ENCODE results near the gene TENM3.

The TENM3 gene

GRCh38 chr4:182492423-182492822 lies 249.2 kb downstream of the TENM3 start:
- no peaks in the 10 kb centered on the region for H4K20me1 ChIP-seq (ENCODE audit: insufficient read depth, low read length)
- no peaks in the 10 kb centered on the region for H3K27me3 ChIP-seq (ENCODE audit: insufficient read depth, low read length, poor library complexity)
- no peak overlapping the region for H2AFZ ChIP-seq (ENCODE audit: low read depth, low read length)
- H3K27ac ChIP-seq (ENCODE audit: low read length): no peak overlapping the region
- H3K79me2 ChIP-seq (ENCODE audit: insufficient read depth, low read length): no peaks in the 10 kb centered on the region
- no peak overlapping the region for H3K4me3 ChIP-seq (ENCODE audit: low read depth in 1 of 2, low read length in 2 of 2)
- no peaks in the 10 kb centered on the region for H3K4me1 ChIP-seq (ENCODE audit: insufficient read depth, low read length)
- H3K9ac ChIP-seq (ENCODE audit: low read depth, low read length): no peak overlapping the region
- ATAC-seq (ENCODE audit: insufficient read depth, low read depth): no peak
- H3K9me3 ChIP-seq (ENCODE audit: insufficient read depth, low read length, severe bottlenecking): no peaks in the 10 kb centered on the region
- no peaks in the 10 kb centered on the region for H3K36me3 ChIP-seq (ENCODE audit: insufficient read depth, low read length)
- TF ChIP-seq CTCF (IDR thresholded peaks at IDR 0.05; ENCODE audit: borderline replicate concordance, extremely low read depth, low read length, poor library complexity, severe bottlenecking): no peak
- no peak overlapping the region for H3K4me2 ChIP-seq (ENCODE audit: insufficient read depth, low read length)
- no peak for DNase-seq

- no peak overlapping the region for H3K4me2 ChIP-seq (ENCODE audit: insufficient read depth, low read length)
- no peaks in the 10 kb centered on the region for H3K4me1 ChIP-seq (ENCODE audit: insufficient read depth, low read length)
- H3K36me3 ChIP-seq (ENCODE audit: insufficient read depth, low read length): no peaks in the 10 kb centered on the region
- DNase-seq (no peak), ATAC-seq (ENCODE audit: insufficient read depth, low read depth) (no peak)
- TF ChIP-seq EZH2 (IDR thresholded peaks at IDR 0.05; ENCODE audit: borderline replicate concordance, low read depth, low read length, severe bottlenecking) (no peak), CTCF (IDR thresholded peaks at IDR 0.05; ENCODE audit: borderline replicate concordance, extremely low read depth, low read length, poor library complexity, severe bottlenecking) (no peak)
- no peaks in the 10 kb centered on the region for H3K9me3 ChIP-seq (ENCODE audit: insufficient read depth, low read length, severe bottlenecking)
- no peak overlapping the region for H3K4me3 ChIP-seq (ENCODE audit: low read depth in 1 of 2, low read length in 2 of 2)
- no peaks in the 10 kb centered on the region for H3K79me2 ChIP-seq (ENCODE audit: insufficient read depth, low read length)
- no peaks in the 10 kb centered on the region for H3K27me3 ChIP-seq (ENCODE audit: insufficient read depth, low read length, poor library complexity)
- H4K20me1 ChIP-seq (ENCODE audit: insufficient read depth, low read length): no peaks in the 10 kb centered on the region
- H3K27ac ChIP-seq (ENCODE audit: low read length): no peak overlapping the region
- no peak overlapping the region for H3K9ac ChIP-seq (ENCODE audit: low read depth, low read length)
- H2AFZ ChIP-seq (ENCODE audit: low read depth, low read length): no peak overlapping the region
Measured at GRCh38 chr4:182493377-182493776, 250.2 kb downstream of the TENM3 start.

- H3K4me1 ChIP-seq (ENCODE audit: insufficient read depth, low read length): no peaks in the 10 kb centered on the region
- H3K4me2 ChIP-seq (ENCODE audit: insufficient read depth, low read length): no peak overlapping the region
- TF ChIP-seq CTCF (IDR thresholded peaks at IDR 0.05; ENCODE audit: borderline replicate concordance, extremely low read depth, low read length, poor library complexity, severe bottlenecking) (no peak), EZH2 (IDR thresholded peaks at IDR 0.05; ENCODE audit: borderline replicate concordance, low read depth, low read length, severe bottlenecking) (no peak)
- no peak for DNase-seq
- ATAC-seq (ENCODE audit: insufficient read depth, low read depth): no peak
- H3K9me3 ChIP-seq (ENCODE audit: insufficient read depth, low read length, severe bottlenecking): no peaks in the 10 kb centered on the region
- no peak overlapping the region for H3K9ac ChIP-seq (ENCODE audit: low read depth, low read length)
- no peaks in the 10 kb centered on the region for H3K36me3 ChIP-seq (ENCODE audit: insufficient read depth, low read length)
- H4K20me1 ChIP-seq (ENCODE audit: insufficient read depth, low read length): no peaks in the 10 kb centered on the region
- H3K4me3 ChIP-seq (ENCODE audit: low read depth in 1 of 2, low read length in 2 of 2): no peak overlapping the region
- no peaks in the 10 kb centered on the region for H3K79me2 ChIP-seq (ENCODE audit: insufficient read depth, low read length)
- H3K27me3 ChIP-seq (ENCODE audit: insufficient read depth, low read length, poor library complexity): no peaks in the 10 kb centered on the region
- H3K27ac ChIP-seq (ENCODE audit: low read length): no peak overlapping the region
- no peak overlapping the region for H2AFZ ChIP-seq (ENCODE audit: low read depth, low read length)
Measured at GRCh38 chr4:182494103-182494502, 250.9 kb downstream of the TENM3 start.

- no peak overlapping the region for H3K4me3 ChIP-seq (ENCODE audit: low read depth in 1 of 2, low read length in 2 of 2)
- H3K9ac ChIP-seq (ENCODE audit: low read depth, low read length): no peak overlapping the region
- H3K27me3 ChIP-seq (ENCODE audit: insufficient read depth, low read length, poor library complexity): no peaks in the 10 kb centered on the region
- DNase-seq: no peak
- H2AFZ ChIP-seq (ENCODE audit: low read depth, low read length): no peak overlapping the region
- TF ChIP-seq CTCF (IDR thresholded peaks at IDR 0.05; ENCODE audit: borderline replicate concordance, extremely low read depth, low read length, poor library complexity, severe bottlenecking): no peak
- TF ChIP-seq EZH2 (IDR thresholded peaks at IDR 0.05; ENCODE audit: borderline replicate concordance, low read depth, low read length, severe bottlenecking): no peak
- H4K20me1 ChIP-seq (ENCODE audit: insufficient read depth, low read length): no peaks in the 10 kb centered on the region
- no peak overlapping the region for H3K4me2 ChIP-seq (ENCODE audit: insufficient read depth, low read length)
- no peaks in the 10 kb centered on the region for H3K79me2 ChIP-seq (ENCODE audit: insufficient read depth, low read length)
- H3K4me1 ChIP-seq (ENCODE audit: insufficient read depth, low read length): no peaks in the 10 kb centered on the region
- no peak overlapping the region for H3K27ac ChIP-seq (ENCODE audit: low read length)
- H3K36me3 ChIP-seq (ENCODE audit: insufficient read depth, low read length): no peaks in the 10 kb centered on the region
- H3K9me3 ChIP-seq (ENCODE audit: insufficient read depth, low read length, severe bottlenecking): no peaks in the 10 kb centered on the region
- ATAC-seq (ENCODE audit: insufficient read depth, low read depth): no peak
Measured at GRCh38 chr4:182495031-182495430, 251.8 kb downstream of the TENM3 start.
